GM21529 (cell line): ENCODE data around the gene NRBP1.
"Not testable (repeated sequence)": the region's sequence is repeated elsewhere in the genome, so short reads cannot be mapped to it uniquely, and the experiment has no call there.

Experiments
- ATAC-seq: cut with Tn5 transposase; IDR thresholded peaks from one replicate; pipeline ENCODE4 v1.9.1; 2021; ENCODE audit not compliant: unreplicated experiment

NRBP1 gene

GRCh38 chr2:27421660-27422250 lies 6.7 kb upstream of the NRBP1 start:
- no peak for ATAC-seq

GRCh38 chr2:27422958-27423357 lies 5.5 kb upstream of the NRBP1 start:
- ATAC-seq, result no peak

GRCh38 chr2:27425039-27425438 lies 3.4 kb upstream of the NRBP1 start:
- not testable (repeated sequence) for ATAC-seq

GRCh38 chr2:27427863-27428212 lies 593 bp upstream of the NRBP1 start:
- no peak for ATAC-seq

- peak; percentile 65 for ATAC-seq
Observed at GRCh38 chr2:27428978-27429541, 629 bp downstream of the NRBP1 start.

GRCh38 chr2:27431395-27431794 lies 3.0 kb downstream of the NRBP1 start:
- no peak for ATAC-seq

- ATAC-seq, result no peak
Observed at GRCh38 chr2:27435628-27436027, 7.2 kb downstream of the NRBP1 start.

GRCh38 chr2:27441226-27441926 lies 12.9 kb downstream of the NRBP1 start:
- ATAC-seq, result no peak

- ATAC-seq, result no peak
Observed at GRCh38 chr2:27441958-27442919, 13.8 kb downstream of the NRBP1 start, which contains the start of gene KRTCAP3. TSS of gene KRTCAP3 (plus strand) at chr2:27442381. CDS start at chr2:27442413, 32 bp downstream.

GRCh38 chr2:27442920-27443282 lies 14.5 kb downstream of the NRBP1 start:
- ATAC-seq, result no peak

GRCh38 chr2:27445155-27445554 lies 16.7 kb downstream of the NRBP1 start:
- no peak for ATAC-seq

GRCh38 chr2:27445615-27446014 lies 17.2 kb downstream of the NRBP1 start:
- no peak for ATAC-seq

GRCh38 chr2:27446057-27446456 lies 17.6 kb downstream of the NRBP1 start:
- ATAC-seq, result no peak

- no peak for ATAC-seq
Observed at GRCh38 chr2:27448381-27448780, 19.9 kb downstream of the NRBP1 start.

GRCh38 chr2:27451095-27451494 lies 22.7 kb downstream of the NRBP1 start:
- ATAC-seq, result no peak

GRCh38 chr2:27453968-27454367 lies 25.5 kb downstream of the NRBP1 start:
- no peak for ATAC-seq

- ATAC-seq, result no peak
Observed at GRCh38 chr2:27461118-27461517, 32.7 kb downstream of the NRBP1 start.

GRCh38 chr2:27464443-27464842 lies 36.0 kb downstream of the NRBP1 start:
- no peak for ATAC-seq

GRCh38 chr2:27471961-27472360 lies 43.5 kb downstream of the NRBP1 start:
- no peak for ATAC-seq

- no peak for ATAC-seq
Observed at GRCh38 chr2:27485496-27485895, 57.1 kb downstream of the NRBP1 start.

- no peak for ATAC-seq
Observed at GRCh38 chr2:27489118-27489497, 60.7 kb downstream of the NRBP1 start.
